ENCODE data around the gene SPDYC.
"Not testable (repeated sequence)": the region's sequence is repeated elsewhere in the genome, so short reads cannot be mapped to it uniquely, and the experiment has no call there.

Gene SPDYC

GRCh38 chr11:65134952-65135632 lies 34.9 kb upstream of the SPDYC start:
- H3K4me3 ChIP-seq (replicated peaks; ENCODE audit: low read depth, low read length) = peak overlapping the region; percentile 93
- DNase-seq (ENCODE audit: extremely low read depth, low read depth) = peak; percentile 87
- TF ChIP-seq, protein P1, sequence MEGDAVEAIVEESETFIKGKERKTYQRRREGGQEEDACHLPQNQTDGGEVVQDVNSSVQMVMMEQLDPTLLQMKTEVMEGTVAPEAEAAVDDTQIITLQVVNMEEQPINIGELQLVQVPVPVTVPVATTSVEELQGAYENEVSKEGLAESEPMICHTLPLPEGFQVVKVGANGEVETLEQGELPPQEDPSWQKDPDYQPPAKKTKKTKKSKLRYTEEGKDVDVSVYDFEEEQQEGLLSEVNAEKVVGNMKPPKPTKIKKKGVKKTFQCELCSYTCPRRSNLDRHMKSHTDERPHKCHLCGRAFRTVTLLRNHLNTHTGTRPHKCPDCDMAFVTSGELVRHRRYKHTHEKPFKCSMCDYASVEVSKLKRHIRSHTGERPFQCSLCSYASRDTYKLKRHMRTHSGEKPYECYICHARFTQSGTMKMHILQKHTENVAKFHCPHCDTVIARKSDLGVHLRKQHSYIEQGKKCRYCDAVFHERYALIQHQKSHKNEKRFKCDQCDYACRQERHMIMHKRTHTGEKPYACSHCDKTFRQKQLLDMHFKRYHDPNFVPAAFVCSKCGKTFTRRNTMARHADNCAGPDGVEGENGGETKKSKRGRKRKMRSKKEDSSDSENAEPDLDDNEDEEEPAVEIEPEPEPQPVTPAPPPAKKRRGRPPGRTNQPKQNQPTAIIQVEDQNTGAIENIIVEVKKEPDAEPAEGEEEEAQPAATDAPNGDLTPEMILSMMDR (IDR thresholded peaks at IDR 0.05; ENCODE audit: low read depth, low read length, missing control alignments) = no peak

GRCh38 chr11:65135633-65136145 lies 34.3 kb upstream of the SPDYC start:
- DNase-seq (ENCODE audit: extremely low read depth, low read depth) = no peak
- peak overlapping the region; percentile 93 for H3K4me3 ChIP-seq (replicated peaks; ENCODE audit: low read depth, low read length)
- TF ChIP-seq, protein P1 (IDR thresholded peaks at IDR 0.05; ENCODE audit: low read depth, low read length, missing control alignments) = no peak

- TF ChIP-seq, protein P1 (IDR thresholded peaks at IDR 0.05; ENCODE audit: low read depth, low read length, missing control alignments) = no peak
- H3K4me3 ChIP-seq (replicated peaks; ENCODE audit: low read depth, low read length) = no peak overlapping the region
- no peak for DNase-seq (ENCODE audit: extremely low read depth, low read depth)
These were observed 33.4 kb upstream of the SPDYC start for GRCh38 chr11:65136515-65137096.

GRCh38 chr11:65141896-65142494 lies 28.0 kb upstream of the SPDYC start:
- no peak for DNase-seq (ENCODE audit: extremely low read depth, low read depth)
- TF ChIP-seq, protein P1 (IDR thresholded peaks at IDR 0.05; ENCODE audit: low read depth, low read length, missing control alignments) = no peak
- no peak overlapping the region for H3K4me3 ChIP-seq (replicated peaks; ENCODE audit: low read depth, low read length)

DNA sequence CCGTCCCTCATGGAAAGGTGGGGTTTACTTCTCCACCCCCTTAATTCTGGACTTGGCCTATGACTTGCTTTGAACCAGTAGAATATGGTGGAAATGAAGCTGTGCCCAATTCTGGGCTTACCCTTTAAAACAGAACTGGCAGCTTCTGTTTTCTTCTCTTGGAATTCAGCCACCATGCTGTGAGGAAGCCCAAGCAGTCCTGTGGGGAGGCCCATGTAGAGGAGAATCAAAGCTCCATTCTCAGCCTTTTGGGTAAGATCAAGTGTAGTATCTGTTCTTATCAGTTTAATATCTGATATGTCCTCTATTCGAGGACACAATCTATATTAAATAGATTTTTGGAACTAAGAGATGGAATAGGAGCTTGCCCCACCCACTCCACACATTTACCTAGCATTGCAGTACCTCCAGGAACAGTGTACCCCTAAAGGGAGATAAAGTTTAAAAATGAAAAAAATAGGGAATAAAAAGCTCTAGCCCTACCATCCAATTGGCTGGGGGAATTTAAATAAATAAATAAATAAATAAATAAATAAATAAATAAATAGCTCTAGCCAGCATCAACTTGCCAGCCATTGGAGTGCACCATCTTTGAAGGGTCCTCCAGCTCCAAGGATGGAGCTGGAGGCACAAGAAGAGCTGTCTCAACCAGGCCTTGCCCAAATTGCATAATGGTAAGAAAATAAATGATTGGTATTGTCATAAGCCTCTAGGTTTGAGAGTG lies 22.5 kb upstream of the SPDYC start:
- DNase-seq (ENCODE audit: extremely low read depth, low read depth) = no peak
- no peak overlapping the region for H3K4me3 ChIP-seq (replicated peaks; ENCODE audit: low read depth, low read length)
- TF ChIP-seq, protein P1 (IDR thresholded peaks at IDR 0.05; ENCODE audit: low read depth, low read length, missing control alignments) = no peak

- TF ChIP-seq, protein P1 (IDR thresholded peaks at IDR 0.05; ENCODE audit: low read depth, low read length, missing control alignments) = no peak
- DNase-seq (ENCODE audit: extremely low read depth, low read depth) = no peak
- H3K4me3 ChIP-seq (replicated peaks; ENCODE audit: low read depth, low read length) = no peak overlapping the region
These were observed 21.4 kb upstream of the SPDYC start for GRCh38 chr11:65148657-65149056.

DNA sequence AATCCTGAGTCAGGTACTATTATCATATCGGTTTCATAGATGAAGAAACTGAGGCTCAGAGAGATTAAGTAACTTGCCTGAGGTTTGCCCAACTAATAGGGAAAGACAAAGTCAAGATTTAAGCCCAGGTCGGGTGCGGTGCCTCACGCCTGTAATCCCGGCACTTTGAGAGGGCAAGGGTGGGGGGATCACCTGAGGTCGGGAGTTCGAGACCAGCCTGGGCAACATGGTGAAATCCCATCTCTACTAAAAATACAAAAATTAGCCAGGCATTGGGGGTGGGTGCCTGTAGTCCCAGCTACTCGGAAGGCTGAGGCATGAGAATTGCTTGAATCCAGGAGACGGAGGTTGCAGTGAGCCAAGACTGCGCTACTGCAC lies 19.9 kb upstream of the SPDYC start:
- not testable (repeated sequence) for DNase-seq (ENCODE audit: extremely low read depth, low read depth); H3K4me3 ChIP-seq (replicated peaks; ENCODE audit: low read depth, low read length)

All from HFF-Myc (cell line).